ENCODE data around the gene OPCML.

DNA sequence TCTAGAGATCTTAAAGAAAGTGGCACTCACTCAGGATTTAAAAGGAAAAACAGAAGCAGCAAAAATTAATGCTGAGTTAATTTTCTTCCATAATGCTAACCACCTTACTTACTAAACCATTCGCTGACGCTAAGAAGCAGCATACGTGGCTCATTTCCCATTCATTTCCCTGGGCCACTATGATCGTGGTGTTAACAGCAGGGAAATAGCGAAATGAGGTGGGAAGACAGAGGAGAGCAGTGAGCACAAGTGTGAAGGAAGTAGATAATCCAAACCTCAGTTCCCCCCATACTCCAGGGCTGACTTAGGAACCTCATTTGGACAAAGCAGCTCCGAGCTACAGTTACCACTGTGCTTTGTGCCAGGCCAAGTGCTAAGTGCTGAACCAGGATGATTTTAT, 723.2 kb downstream of the OPCML start:
- TF ChIP-seq, protein P1, sequence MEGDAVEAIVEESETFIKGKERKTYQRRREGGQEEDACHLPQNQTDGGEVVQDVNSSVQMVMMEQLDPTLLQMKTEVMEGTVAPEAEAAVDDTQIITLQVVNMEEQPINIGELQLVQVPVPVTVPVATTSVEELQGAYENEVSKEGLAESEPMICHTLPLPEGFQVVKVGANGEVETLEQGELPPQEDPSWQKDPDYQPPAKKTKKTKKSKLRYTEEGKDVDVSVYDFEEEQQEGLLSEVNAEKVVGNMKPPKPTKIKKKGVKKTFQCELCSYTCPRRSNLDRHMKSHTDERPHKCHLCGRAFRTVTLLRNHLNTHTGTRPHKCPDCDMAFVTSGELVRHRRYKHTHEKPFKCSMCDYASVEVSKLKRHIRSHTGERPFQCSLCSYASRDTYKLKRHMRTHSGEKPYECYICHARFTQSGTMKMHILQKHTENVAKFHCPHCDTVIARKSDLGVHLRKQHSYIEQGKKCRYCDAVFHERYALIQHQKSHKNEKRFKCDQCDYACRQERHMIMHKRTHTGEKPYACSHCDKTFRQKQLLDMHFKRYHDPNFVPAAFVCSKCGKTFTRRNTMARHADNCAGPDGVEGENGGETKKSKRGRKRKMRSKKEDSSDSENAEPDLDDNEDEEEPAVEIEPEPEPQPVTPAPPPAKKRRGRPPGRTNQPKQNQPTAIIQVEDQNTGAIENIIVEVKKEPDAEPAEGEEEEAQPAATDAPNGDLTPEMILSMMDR (conservative IDR thresholded peaks at IDR 0.05): no peak
- no peak for TF ChIP-seq EZH2 (IDR thresholded peaks at IDR 0.05; ENCODE audit: low read depth)

Data from PC-9 (cell line).